C4-2B (cell line): Measurements from ENCODE around the gene CRPPA.

Source experiments
- ZFX ChIP-seq: fragments of 450-650 bp; IDR thresholded peaks from 2 replicates; pipeline ENCODE4 v1.6.1; 2017
- TF ChIP-seq, protein P1 (sequence below): fragments of 450-650 bp; conservative IDR thresholded peaks from 2 replicates; pipeline ENCODE4 v1.5.1; 2017; ENCODE audit warnings: mild to moderate bottlenecking

- TF ChIP-seq, protein P1, sequence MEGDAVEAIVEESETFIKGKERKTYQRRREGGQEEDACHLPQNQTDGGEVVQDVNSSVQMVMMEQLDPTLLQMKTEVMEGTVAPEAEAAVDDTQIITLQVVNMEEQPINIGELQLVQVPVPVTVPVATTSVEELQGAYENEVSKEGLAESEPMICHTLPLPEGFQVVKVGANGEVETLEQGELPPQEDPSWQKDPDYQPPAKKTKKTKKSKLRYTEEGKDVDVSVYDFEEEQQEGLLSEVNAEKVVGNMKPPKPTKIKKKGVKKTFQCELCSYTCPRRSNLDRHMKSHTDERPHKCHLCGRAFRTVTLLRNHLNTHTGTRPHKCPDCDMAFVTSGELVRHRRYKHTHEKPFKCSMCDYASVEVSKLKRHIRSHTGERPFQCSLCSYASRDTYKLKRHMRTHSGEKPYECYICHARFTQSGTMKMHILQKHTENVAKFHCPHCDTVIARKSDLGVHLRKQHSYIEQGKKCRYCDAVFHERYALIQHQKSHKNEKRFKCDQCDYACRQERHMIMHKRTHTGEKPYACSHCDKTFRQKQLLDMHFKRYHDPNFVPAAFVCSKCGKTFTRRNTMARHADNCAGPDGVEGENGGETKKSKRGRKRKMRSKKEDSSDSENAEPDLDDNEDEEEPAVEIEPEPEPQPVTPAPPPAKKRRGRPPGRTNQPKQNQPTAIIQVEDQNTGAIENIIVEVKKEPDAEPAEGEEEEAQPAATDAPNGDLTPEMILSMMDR, result no peak
- TF ChIP-seq ZFX, result no peak
Observed at GRCh38 chr7:16392990-16393523, 28.3 kb downstream of the CRPPA start.
